Fibroblast of lung (primary cell): Measurements from ENCODE around the gene COMT. TPM values are rescaled to one million over a fixed set of nuclear protein-coding genes. Genes with fewer than 3 reads are reported as not detected.

Source experiments
- DNase-seq, 2 donors: peaks; one replicate each; pipeline versions ENCODE4 v3.0.0 to v3.0.0-alpha.2; 2010; ENCODE audit warnings: low read depth in 2 of 2
- H2AFZ ChIP-seq: 2 replicates; pipeline ENCODE4 v1.5.1; 2012; ENCODE audit warnings: low read length, control low read depth, inconsistent platforms
- H3K27ac ChIP-seq: 2 replicates; pipeline ENCODE4 v1.5.1; 2011; ENCODE audit warnings: low read length, control low read depth; ENCODE audit not compliant: insufficient read depth
- H3K27me3 ChIP-seq: 2 replicates; pipeline ENCODE4 v1.5.1; 2011; ENCODE audit warnings: mild to moderate bottlenecking, low read length; ENCODE audit not compliant: control insufficient read depth, insufficient read depth
- H3K36me3 ChIP-seq: 2 replicates; pipeline ENCODE4 v1.5.1; 2011; ENCODE audit warnings: low read length; ENCODE audit not compliant: control insufficient read depth, insufficient read depth
- H3K4me1 ChIP-seq: 2 replicates; pipeline ENCODE4 v1.5.1; 2011; ENCODE audit warnings: low read length; ENCODE audit not compliant: control insufficient read depth, insufficient read depth; ENCODE audit errors: extremely low read depth
- H3K4me2 ChIP-seq: 2 replicates; pipeline ENCODE4 v1.5.1; 2011; ENCODE audit warnings: low read length, control low read depth; ENCODE audit not compliant: insufficient read depth; ENCODE audit errors: extremely low read depth
- H3K4me3 ChIP-seq, 4 experiments: fragments of 200-600 bp in 1 of 4; sonication (generic) in 1 of 4; replicated peaks in 1 of 4; 2 replicates each; pipeline ENCODE4 v1.5.1; 2011 to 2016; ENCODE audit warnings: low read length in 4 of 4, low read depth in 3 of 4, mild to moderate bottlenecking in 3 of 4, control low read depth in 2 of 4, inconsistent platforms in 1 of 4, mixed read lengths in 1 of 4; ENCODE audit not compliant: insufficient read depth in 1 of 4; ENCODE audit errors: control extremely low read depth in 1 of 4
- H3K79me2 ChIP-seq: 2 replicates; pipeline ENCODE4 v1.5.1; 2012; ENCODE audit warnings: mild to moderate bottlenecking, low read length, inconsistent platforms; ENCODE audit not compliant: control insufficient read depth, insufficient read depth
- H3K9ac ChIP-seq: 2 replicates; pipeline ENCODE4 v1.5.1; 2011; ENCODE audit warnings: mild to moderate bottlenecking, low read length, control low read depth; ENCODE audit not compliant: insufficient read depth
- H3K9me3 ChIP-seq: 2 replicates; pipeline ENCODE4 v1.5.1; 2012; ENCODE audit warnings: low read depth, low read length; ENCODE audit not compliant: control insufficient read depth, insufficient read depth
- H4K20me1 ChIP-seq: 2 replicates; pipeline ENCODE4 v1.5.1; 2011; ENCODE audit warnings: low read length; ENCODE audit not compliant: control insufficient read depth, insufficient read depth; ENCODE audit errors: extremely low read depth
- CTCF ChIP-seq, 2 donors: IDR thresholded peaks in 1 of 2; conservative IDR thresholded peaks in 1 of 2; 1 replicate in 1 of 2; 2 replicates in 1 of 2; pipeline ENCODE4 v1.5.1; 2011 to 2012; ENCODE audit warnings: low read length in 2 of 2, control low read depth in 1 of 2, inconsistent platforms in 1 of 2, low read depth in 1 of 2, mild to moderate bottlenecking in 1 of 2
- EZH2 ChIP-seq: IDR thresholded peaks from 2 replicates; pipeline ENCODE4 v1.5.1; 2012; ENCODE audit warnings: low read length, control low read depth, mild to moderate bottlenecking; ENCODE audit errors: missing control alignments
- polyA plus RNA-seq, 2 donors: library from polyadenylated mRNA; depleted of rRNA in 1 of 2; stranded (reverse) in 1 of 2; unstranded in 1 of 2; fragments of >200 nt; gene quantifications; 2 replicates each; pipeline ENCODE4 v1.2.1, GENCODE V29; 2011 to 2012; ENCODE audit warnings: missing spikeins in 1 of 2
- total RNA-seq: library from RNA; depleted of rRNA; stranded (reverse); fragments of >200 nt; gene quantifications from 2 replicates; pipeline ENCODE4 v1.2.1, GENCODE V29; 2014

COMT gene
- total and polyA plus RNA-seq, 2 donors (not counting 1 experiment from before 2014, with no cell fraction given) = 208 to 305 TPM

- peak overlapping the region; percentile 81 to 95 (median 87) for H3K4me3 ChIP-seq
- peaks cover 15% of the 10 kb centered on the region for H3K4me1 ChIP-seq
- H3K27ac ChIP-seq = peak overlapping the region; percentile 99
- H3K36me3 ChIP-seq = no peaks in the 10 kb centered on the region
- no peaks in the 10 kb centered on the region for H4K20me1 ChIP-seq
- no peaks in the 10 kb centered on the region for H3K9me3 ChIP-seq
- no peaks in the 10 kb centered on the region for H3K27me3 ChIP-seq
- no peak for TF ChIP-seq EZH2
- no peak for TF ChIP-seq CTCF (conservative IDR thresholded peaks at IDR 0.05 in 1 of 2, IDR thresholded peaks at IDR 0.05 in 1 of 2; ENCODE audit: low read depth in 1 of 2, low read length in 2 of 2)
- peak overlapping the region; percentile 99 for H3K4me2 ChIP-seq
- peak overlapping the region; percentile 16 for H2AFZ ChIP-seq
- peak overlapping the region; percentile 89 for H3K9ac ChIP-seq
- peak; percentile 75 for DNase-seq
- peaks cover 44% of the 10 kb centered on the region for H3K79me2 ChIP-seq
These were observed 847 bp downstream of the COMT start for GRCh38 chr22:19942157-19943081.

GRCh38 chr22:19943082-19944026, 1.8 kb downstream of the COMT start:
- Histone ChIP-seq H4K20me1 (no peaks in the 10 kb centered on the region), H3K9me3 (no peaks in the 10 kb centered on the region), H3K4me2 (peak overlapping the region; percentile 99), H2AFZ (peak overlapping the region; percentile 16), H3K79me2 (peaks cover 46% of the 10 kb centered on the region), H3K9ac (peak overlapping the region; percentile 89), H3K27me3 (no peaks in the 10 kb centered on the region), H3K27ac (peak overlapping the region; percentile 99), H3K4me1 (peaks cover 19% of the 10 kb centered on the region), H3K36me3 (no peaks in the 10 kb centered on the region), H3K4me3 (peak overlapping the region; percentile 81 to 95 (median 87))
- DNase-seq = peak; percentile 92 to 93
- no peak for TF ChIP-seq EZH2
- no peak for TF ChIP-seq CTCF (conservative IDR thresholded peaks at IDR 0.05 in 1 of 2, IDR thresholded peaks at IDR 0.05 in 1 of 2; ENCODE audit: low read depth in 1 of 2, low read length in 2 of 2)
